A549 treated with ZK216348 at 1 μM for 4 hours (cell line): ENCODE data around the gene TIGD7. TPM values are rescaled to one million over a fixed set of nuclear protein-coding genes. Genes with fewer than 3 reads are reported as not detected.

ENCODE experiments used
- total RNA-seq: library from RNA; stranded (reverse); fragments of 200-300 nt; extraction: Qiagen RNA extraction; gene quantifications from 5 replicates; pipeline ENCODE4 v1.2.3, GENCODE V29; 2022; ENCODE audit warnings: low read depth

Gene TIGD7, protein sequence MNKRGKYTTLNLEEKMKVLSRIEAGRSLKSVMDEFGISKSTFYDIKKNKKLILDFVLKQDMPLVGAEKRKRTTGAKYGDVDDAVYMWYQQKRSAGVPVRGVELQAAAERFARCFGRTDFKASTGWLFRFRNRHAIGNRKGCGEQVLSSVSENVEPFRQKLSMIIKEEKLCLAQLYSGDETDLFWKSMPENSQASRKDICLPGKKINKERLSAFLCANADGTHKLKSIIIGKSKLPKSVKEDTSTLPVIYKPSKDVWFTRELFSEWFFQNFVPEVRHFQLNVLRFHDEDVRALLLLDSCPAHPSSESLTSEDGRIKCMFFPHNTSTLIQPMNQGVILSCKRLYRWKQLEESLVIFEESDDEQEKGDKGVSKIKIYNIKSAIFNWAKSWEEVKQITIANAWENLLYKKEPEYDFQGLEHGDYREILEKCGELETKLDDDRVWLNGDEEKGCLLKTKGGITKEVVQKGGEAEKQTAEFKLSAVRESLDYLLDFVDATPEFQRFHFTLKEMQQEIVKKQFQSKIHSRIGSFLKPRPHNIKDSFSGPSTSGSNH
- total RNA-seq = 0.76 to 2.0 TPM (median 1.4 TPM) in 5 replicates

DNA sequence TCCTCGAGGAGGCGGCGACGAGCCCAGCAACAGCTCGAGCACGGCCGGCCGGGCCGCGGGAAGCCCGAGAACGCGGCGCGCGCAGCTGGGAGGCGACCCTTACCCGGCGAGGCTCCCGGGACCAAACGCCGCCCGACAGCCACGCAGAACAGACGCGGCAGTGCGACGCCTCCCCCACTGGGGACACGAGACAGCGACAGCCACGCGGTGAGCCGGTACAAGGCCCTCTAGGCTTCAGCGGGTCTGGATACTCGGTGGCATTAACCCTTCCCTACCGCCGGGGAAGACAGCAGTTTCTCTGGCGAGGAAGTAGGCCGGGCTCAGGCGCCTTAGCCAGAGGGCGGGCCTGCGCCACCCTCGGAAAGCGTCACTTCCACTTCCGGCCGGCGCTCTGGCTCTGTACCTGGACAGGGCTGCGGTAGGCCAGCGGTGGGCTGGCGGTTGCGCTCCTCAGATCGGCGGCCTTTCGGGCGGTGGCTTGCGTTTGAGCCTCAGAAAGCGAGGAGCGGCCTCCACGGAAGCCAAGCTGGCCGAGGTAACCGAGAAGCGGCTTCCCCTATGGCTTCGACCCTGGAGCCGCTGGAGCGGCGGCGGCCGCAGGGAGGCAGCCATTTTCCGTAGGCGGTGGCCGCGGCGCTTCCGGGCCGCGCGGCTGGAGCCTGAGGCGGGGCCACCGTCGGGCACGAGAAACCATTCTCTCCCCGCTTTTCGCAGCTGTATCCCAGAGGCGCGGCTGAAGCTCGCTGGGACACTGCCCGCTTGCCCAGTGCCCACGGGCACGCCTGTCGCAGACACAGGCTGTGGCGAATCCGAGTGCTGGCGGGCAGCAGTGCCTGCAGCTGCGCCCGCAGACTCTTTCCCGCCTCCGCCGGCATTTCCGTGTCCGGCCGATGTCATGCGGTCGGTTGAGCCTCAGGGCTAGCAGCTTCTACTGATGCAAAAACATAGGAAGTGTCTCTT, at the start of gene TIGD7, which contains the start of gene ZNF75A:
Gene TIGD7 (minus strand): TSS at position 322 of the 960 bp plus-strand sequence. CDS start 4,816 bp downstream, outside the sequence.
Gene ZNF75A (plus strand): TSS at position 389 of the 960 bp plus-strand sequence. CDS start 2,932 bp downstream, outside the sequence.

DNA sequence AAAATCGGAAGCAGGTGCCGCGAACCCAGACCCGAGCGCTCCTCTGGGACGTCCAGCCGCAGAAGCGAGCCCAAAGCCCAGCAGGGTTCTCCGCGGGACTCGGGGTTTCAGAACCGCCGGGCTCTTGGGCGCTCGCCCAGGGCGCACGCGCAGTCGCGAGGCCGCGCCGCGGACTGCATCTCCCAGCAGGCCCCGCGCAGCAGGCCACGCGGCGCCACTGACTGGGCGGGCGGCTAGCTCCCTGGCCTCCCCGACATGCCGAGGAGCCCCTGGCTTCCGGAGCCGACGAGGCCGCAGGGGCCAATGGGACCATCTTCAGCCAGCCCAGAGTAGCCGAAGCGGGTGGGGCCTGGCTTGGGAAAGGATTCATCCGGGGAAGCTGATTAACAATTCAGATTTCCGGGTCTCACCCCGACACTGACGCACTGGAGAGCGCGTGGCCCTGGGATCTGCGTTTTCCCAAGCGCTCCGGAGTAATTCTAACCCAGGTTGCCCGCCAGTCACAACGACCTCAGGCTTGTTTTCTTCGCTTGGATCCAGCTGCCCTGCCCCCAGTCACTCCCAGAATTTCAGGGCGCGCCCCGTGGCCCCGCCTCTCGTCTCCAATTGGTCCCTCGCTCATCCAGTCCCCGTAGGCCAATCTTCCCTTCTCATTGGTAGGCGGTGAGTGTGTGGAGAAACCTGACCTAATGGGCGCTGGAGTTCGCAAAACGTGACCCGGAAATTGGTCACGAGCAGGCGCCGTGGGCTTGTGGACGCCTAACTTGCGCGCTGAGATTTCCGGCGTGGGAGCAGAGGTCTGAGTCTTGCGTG, 22.3 kb downstream of the TIGD7 start, which contains the start of gene ZNF263:
Gene ZNF263 (plus strand): TSS at position 762 of the 813 bp plus-strand sequence. CDS start 328 bp downstream, outside the sequence.

DNA sequence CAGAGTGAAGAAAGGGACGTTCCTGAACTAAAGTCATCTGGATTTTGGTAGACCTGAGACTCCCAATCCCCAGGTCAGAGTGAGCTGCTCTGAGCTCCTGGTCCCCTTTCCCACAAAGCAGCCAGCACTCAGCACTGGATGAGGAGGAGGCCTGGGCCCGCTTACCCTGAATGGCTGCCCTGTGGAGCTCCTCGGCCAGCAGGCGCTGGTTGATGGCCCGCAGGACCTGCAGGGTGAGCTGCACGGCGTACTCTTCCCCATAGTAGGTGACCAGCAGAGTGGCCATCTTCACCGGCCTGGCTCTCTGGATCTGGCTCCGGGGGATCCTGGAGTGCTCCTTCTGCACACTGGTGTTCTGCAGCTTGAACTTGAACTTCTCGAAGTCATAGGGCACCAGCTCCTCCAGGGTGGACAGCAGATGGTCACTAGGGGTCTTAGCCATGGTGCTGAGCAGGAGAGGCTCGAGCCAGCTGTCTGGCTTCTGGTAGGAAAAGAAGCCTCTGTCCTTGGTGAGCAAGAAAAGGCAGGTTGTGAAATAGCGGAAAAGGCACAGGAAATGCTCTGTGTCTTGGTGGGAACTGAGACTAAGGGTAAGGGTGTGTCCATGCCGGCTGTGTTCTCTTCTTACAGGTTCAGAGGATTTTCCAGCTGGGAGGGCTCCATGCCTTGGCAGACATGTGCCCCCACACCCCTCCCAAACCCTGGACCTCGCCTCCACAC, 48.9 kb downstream of the TIGD7 start, which contains the start of gene MEFV:
Gene MEFV (minus strand): TSS at position 488 of the 720 bp plus-strand sequence. CDS start 46 bp downstream, at position 442.

Other genes with a start within 250 kb of the TIGD7 start
- 17.7 to 35.2 TPM (median 24.4 TPM) in 5 replicates for gene IL32, start 239.8 kb downstream of the TIGD7 start, total RNA-seq
- gene ZSCAN10, start 206.1 kb downstream of the TIGD7 start, total RNA-seq = not detected in 5 replicates
- 8.6 to 16.6 TPM (median 14.1 TPM) in 5 replicates for gene ZNF205, start 192.8 kb downstream of the TIGD7 start, total RNA-seq
- 5.6 to 15.1 TPM (median 12.6 TPM) in 5 replicates for gene ZNF213, start 170.4 kb downstream of the TIGD7 start, total RNA-seq
- 0.32 to 0.76 TPM (median 0.41 TPM) in 5 replicates for gene OR1F1, start 117.2 kb downstream of the TIGD7 start, total RNA-seq
- 7.4 to 9.6 TPM (median 8.4 TPM) in 5 replicates for gene ZNF200, start 70.3 kb downstream of the TIGD7 start, total RNA-seq
- not detected in 5 replicates for gene MEFV, start 48.8 kb downstream of the TIGD7 start, total RNA-seq
- gene ZNF263, start 21.9 kb downstream of the TIGD7 start, total RNA-seq = 33.6 to 39.7 TPM (median 38.0 TPM) in 5 replicates
- gene ZNF75A, start 67 bp upstream of the TIGD7 start, total RNA-seq = 10.2 to 14.2 TPM (median 12.4 TPM) in 5 replicates
- gene OR2C1, start 50.5 kb upstream of the TIGD7 start, total RNA-seq = not detected in 5 replicates
- 10.1 to 16.8 TPM (median 15.4 TPM) in 5 replicates for gene ZSCAN32, start 95.6 kb upstream of the TIGD7 start, total RNA-seq
- gene ZNF174, start 95.8 kb upstream of the TIGD7 start, total RNA-seq = 12.6 to 18.1 TPM (median 13.9 TPM) in 5 replicates
- 0.85 to 1.3 TPM (median 0.95 TPM) in 5 replicates for gene ZNF597, start 138.1 kb upstream of the TIGD7 start, total RNA-seq
- 42.9 to 53.5 TPM (median 52.2 TPM) in 5 replicates for gene NAA60, start 138.2 kb upstream of the TIGD7 start, total RNA-seq
- not detected in 5 replicates for gene C16orf90, start 190.1 kb upstream of the TIGD7 start, total RNA-seq
- 20.3 to 25.3 TPM (median 21.7 TPM) in 5 replicates for gene CLUAP1, start 195.6 kb upstream of the TIGD7 start, total RNA-seq